GM12891 (cell line): ENCODE measurements around the gene NFKBIE.

ENCODE experiments used
- POLR2A ChIP-seq: IDR thresholded peaks from 2 replicates; pipeline ENCODE4 v1.6.1; 2011; ENCODE audit warnings: low read depth, low read length, control low read depth
- POLR2AphosphoS5 ChIP-seq: IDR thresholded peaks from 2 replicates; pipeline ENCODE4 v1.6.1; 2011; ENCODE audit warnings: low read depth, low read length, control low read depth
- SPI1 ChIP-seq: IDR thresholded peaks from 2 replicates; pipeline ENCODE4 v1.6.1; 2011; ENCODE audit warnings: low read depth, low read length, control low read depth
- TAF1 ChIP-seq: IDR thresholded peaks from 2 replicates; pipeline ENCODE4 v1.6.1; 2011; ENCODE audit warnings: low read depth, low read length, control low read depth

DNA sequence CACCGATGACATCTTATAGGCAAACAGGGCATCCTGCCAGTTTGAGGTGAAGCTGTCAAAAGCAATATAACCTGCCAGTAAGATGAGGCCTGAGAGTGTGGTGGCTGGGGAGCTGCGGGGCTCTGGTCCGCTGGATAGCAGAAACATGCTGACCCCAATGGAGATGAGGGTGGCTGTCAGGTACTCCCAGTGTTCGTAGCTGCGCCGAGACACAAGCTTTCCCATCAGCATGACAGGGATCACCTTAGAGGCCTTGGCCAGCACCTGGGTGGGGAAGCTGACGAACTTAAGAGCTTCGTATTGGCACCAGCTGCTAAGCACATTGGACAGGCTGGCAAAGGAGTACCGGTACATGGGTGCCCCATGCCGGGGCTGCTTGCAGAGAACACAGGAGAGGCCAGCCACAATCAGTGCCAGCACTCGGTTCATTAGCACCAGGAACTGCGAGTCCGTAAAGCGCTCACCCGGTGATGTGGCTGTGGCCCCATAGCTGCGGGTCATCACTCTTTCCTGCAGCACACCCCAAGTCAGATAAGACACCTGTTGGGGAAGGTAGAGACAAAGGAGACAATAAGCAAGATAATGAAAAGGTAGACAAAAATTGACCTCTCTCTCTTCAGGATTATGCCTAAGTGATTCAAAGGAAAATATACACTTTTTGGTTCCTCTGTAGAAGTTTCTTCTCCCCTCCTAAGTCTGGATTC, 10.1 kb downstream of the NFKBIE start:
- TF ChIP-seq POLR2A (peak; percentile 69), POLR2AphosphoS5 (peak; percentile 98), TAF1 (0 out of 2 replicates have a peak, but pooled peaks have one; percentile 4), SPI1 (no peak)
